B cell (primary cell): ENCODE measurements around the gene FNDC7. TPM values are rescaled to one million over a fixed set of nuclear protein-coding genes. Genes with fewer than 3 reads are reported as not detected.
A peak's percentile ranks its signal among the peaks of the same experiment; 100 is the strongest.

ENCODE experiments used
- ATAC-seq: fragments of 200-7000 bp; cut with Tn5 transposase; one replicate; pipeline ENCODE4 v1.10.0; 2021; ENCODE audit warnings: low read depth, mild to moderate bottlenecking, moderate number of reproducible peaks, moderate library complexity
- CTCF ChIA-PET: fragments of 350-600 bp; sonication (Branson Sonifier 250); formaldehyde crosslinking; loops from one replicate; lab custom pipeline; 2021; ENCODE audit warnings: antibody characterized with exemption, inconsistent platforms; lab: Charles Lee
- POLR2A ChIA-PET: fragments of 350-600 bp; sonication (Branson Sonifier 250); formaldehyde crosslinking; loops from one replicate; lab custom pipeline; 2021; ENCODE audit warnings: antibody characterized with exemption; lab: Charles Lee
- DNase-seq: peaks from one replicate; pipeline ENCODE4 v3.0.0; 2013
- H2AFZ ChIP-seq: 2 replicates; pipeline ENCODE4 v1.6.1; 2012; ENCODE audit warnings: mild to moderate bottlenecking, low read depth, low read length; ENCODE audit not compliant: insufficient read depth, poor library complexity, severe bottlenecking
- H3K27ac ChIP-seq, 2 donors: 1 replicate in 1 of 2; 2 replicates in 1 of 2; pipeline ENCODE4 v1.5.1; 2012 to 2013; ENCODE audit warnings: low read length in 2 of 2, mild to moderate bottlenecking in 2 of 2, moderate library complexity in 1 of 2
- H3K27me3 ChIP-seq, 4 experiments: fragments of 200-600 bp in 1 of 4; sonication (generic) in 1 of 4; replicated peaks in 1 of 4; 1 replicate in 2 of 4; 2 replicates in 2 of 4; pipeline versions ENCODE4 v1.6.1 to v1.7.0; 2013 to 2016; ENCODE audit warnings: low read length in 3 of 4, mild to moderate bottlenecking in 2 of 4, mixed read lengths in 1 of 4, moderate library complexity in 1 of 4; ENCODE audit not compliant: insufficient read depth in 4 of 4, control insufficient read depth in 3 of 4; ENCODE audit errors: control extremely low read depth in 1 of 4
- H3K36me3 ChIP-seq, 2 experiments: replicated peaks in 1 of 2; 1 replicate in 1 of 2; 2 replicates in 1 of 2; pipeline versions ENCODE4 v1.6.1 to v1.7.1; 2013; ENCODE audit warnings: low read length in 1 of 2; ENCODE audit not compliant: insufficient read depth in 2 of 2, control insufficient read depth in 1 of 2; ENCODE audit errors: control extremely low read depth in 1 of 2, extremely low read depth in 1 of 2
- H3K4me1 ChIP-seq, 2 donors: fragments of 200-600 bp in 1 of 2; sonication (generic) in 1 of 2; 1 replicate in 1 of 2; 2 replicates in 1 of 2; pipeline versions ENCODE4 v1.5.1 to v1.6.1; 2013 to 2017; ENCODE audit warnings: low read length in 2 of 2; ENCODE audit not compliant: control insufficient read depth in 2 of 2, insufficient read depth in 2 of 2
- H3K4me2 ChIP-seq: replicated peaks from 2 replicates; pipeline ENCODE3; 2012; ENCODE audit warnings: mild to moderate bottlenecking, low read depth, low read length; ENCODE audit not compliant: poor library complexity, severe bottlenecking
- H3K4me3 ChIP-seq, 5 experiments: fragments of 200-600 bp in 1 of 5; sonication (generic) in 1 of 5; 1 replicate in 3 of 5; 2 replicates in 2 of 5; pipeline versions ENCODE4 v1.5.1 to v1.7.0; 2011 to 2016; ENCODE audit warnings: low read length in 4 of 5, mild to moderate bottlenecking in 4 of 5, low read depth in 2 of 5, control low read depth in 1 of 5, moderate library complexity in 1 of 5; ENCODE audit not compliant: insufficient read depth in 1 of 5; ENCODE audit errors: control extremely low read depth in 1 of 5, extremely low read depth in 1 of 5
- H3K79me2 ChIP-seq: fragments of 200-600 bp; sonication (generic); one replicate; pipeline ENCODE4 v1.6.0; 2016; ENCODE audit warnings: low read length; ENCODE audit not compliant: control insufficient read depth, insufficient read depth
- H3K9ac ChIP-seq: fragments of 200-600 bp; sonication (generic); 2 replicates; pipeline ENCODE4 v1.6.1; 2017; ENCODE audit warnings: mild to moderate bottlenecking, low read length, moderate library complexity
- H3K9me3 ChIP-seq, 3 donors: one replicate each; pipeline versions ENCODE4 v1.6.1 to v1.7.1; 2013; ENCODE audit warnings: low read length in 2 of 3; ENCODE audit not compliant: control insufficient read depth in 2 of 3, insufficient read depth in 1 of 3; ENCODE audit errors: control extremely low read depth in 1 of 3
- H4K20me1 ChIP-seq: 2 replicates; pipeline ENCODE4 v1.6.0; 2012; ENCODE audit warnings: mild to moderate bottlenecking, low read length; ENCODE audit not compliant: insufficient read depth, control insufficient read depth, poor library complexity, severe bottlenecking
- H3K27ac Mint-ChIP-seq: one replicate; pipeline ENCODE4 v1.8.0; 2021; ENCODE audit warnings: mixed read lengths
- H3K27me3 Mint-ChIP-seq: one replicate; pipeline ENCODE4 v1.8.0; 2021; ENCODE audit warnings: mixed read lengths
- H3K4me1 Mint-ChIP-seq: one replicate; pipeline ENCODE4 v1.8.0; 2021; ENCODE audit warnings: mixed read lengths
- H3K4me3 Mint-ChIP-seq: one replicate; pipeline ENCODE4 v1.8.0; 2021; ENCODE audit warnings: mixed read lengths
- H3K9me3 Mint-ChIP-seq: one replicate; pipeline ENCODE4 v1.8.0; 2022; ENCODE audit warnings: mixed read lengths; ENCODE audit not compliant: insufficient read depth
- EZH2 ChIP-seq: IDR thresholded peaks from 2 replicates; pipeline ENCODE4 v1.6.1; 2012; ENCODE audit warnings: borderline replicate concordance, low read depth, mild to moderate bottlenecking, moderate library complexity, low read length; ENCODE audit not compliant: insufficient read depth, poor library complexity, severe bottlenecking
- WGBS: methylation state at CpG from one replicate; pipeline ENCODE4 v1.1.5; 2013; ENCODE audit warnings: missing lambda C conversion rate; ENCODE audit not compliant: insufficient coverage; 5-methylcytosine and 5-hydroxymethylcytosine counted together
- intact Hi-C: fragments of 100-400 bp; cut with micrococcal nuclease; formaldehyde crosslinking; loops from one replicate; pipeline ENCODE4 v1.10.0; 2022
- polyA plus RNA-seq: library from polyadenylated mRNA; depleted of rRNA; stranded (reverse); fragments of >200 nt; gene quantifications from 2 replicates; pipeline ENCODE4 v1.2.3, GENCODE V29; 2012
- total RNA-seq, 2 donors: library from RNA; stranded (reverse); fragments of 120-200 nt in 1 of 2; gene quantifications; 1 replicate in 1 of 2; 2 replicates in 1 of 2; pipeline versions ENCODE4 v1.2.3 to v1.2.4, GENCODE V29; 2013 to 2022
- TF ChIP-seq, protein P1 (sequence below): fragments of 200-600 bp; IDR thresholded peaks from one replicate; pipeline ENCODE4 v1.8.0; 2022; ENCODE audit warnings: antibody characterized with exemption, mild to moderate bottlenecking

The FNDC7 gene
- total and polyA plus RNA-seq, 2 donors (not counting 1 experiment from before 2014, with no cell fraction given) = 0.17 TPM; not detected in 1

DNA sequence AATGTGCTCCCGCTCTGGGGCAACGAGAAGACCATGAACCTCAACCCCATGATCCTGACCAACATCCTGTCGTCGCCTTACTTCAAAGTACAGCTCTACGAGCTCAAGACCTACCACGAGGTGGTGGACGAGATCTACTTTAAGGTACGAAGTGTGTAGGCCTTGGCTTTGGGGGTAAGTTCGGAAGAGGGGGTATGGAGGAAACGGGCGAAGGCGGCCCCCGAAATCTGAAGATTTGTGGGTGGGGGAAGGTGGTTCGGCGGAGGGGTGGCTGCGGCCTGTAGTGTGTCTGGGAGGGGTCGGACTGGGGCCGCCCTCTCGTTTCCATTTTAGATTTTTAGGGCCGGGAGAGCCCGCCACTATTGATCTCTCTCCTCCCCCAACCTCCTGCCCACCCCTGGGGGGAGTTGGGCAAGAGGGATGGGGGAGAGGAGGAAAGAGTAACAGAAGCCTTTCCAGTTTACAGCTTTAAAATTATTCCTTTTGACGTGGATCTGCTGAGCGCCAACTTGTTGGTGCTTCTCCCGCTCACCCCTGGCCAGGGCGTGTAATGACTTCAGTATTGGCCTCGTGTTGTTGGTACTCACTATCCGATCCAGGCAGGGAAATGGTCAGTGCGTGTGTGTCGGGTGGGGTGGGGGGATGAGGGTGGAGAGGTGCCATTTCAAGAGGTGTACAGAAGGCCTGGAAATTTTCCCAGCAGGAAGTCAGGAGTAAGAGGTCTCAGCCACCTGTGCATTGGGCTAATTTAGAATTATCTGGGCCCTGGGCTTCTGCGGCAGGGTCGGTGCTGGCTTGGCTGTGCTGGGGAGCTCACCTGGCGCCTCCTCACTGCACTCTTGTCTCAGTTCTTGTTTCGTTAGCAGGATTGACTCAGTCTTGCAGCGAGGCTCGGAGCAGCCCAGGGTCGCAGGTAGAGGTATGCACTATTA lies 19.7 kb upstream of the FNDC7 start:
- CTCF ChIA-PET = interaction anchor here (0.8 to 3.2 kb wide), 14 partner anchors 11 to 493 kb away, joined by 3 to 18 read pairs (median 6); partner anchors contain the start of genes EEIG2, HENMT1 and SLC25A24
- H3K4me1 ChIP-seq = peaks cover 21 to 35% of the 10 kb centered on the region in 2 donors
- H3K36me3 ChIP-seq = peaks cover 8 to 26% of the 10 kb centered on the region in 2 experiments

More for the DNA sequence above, 19.7 kb upstream of the FNDC7 start:
- H3K27ac ChIP-seq = peak overlapping the region; percentile 96 to 99
- H4K20me1 ChIP-seq = peaks cover 38% of the 10 kb centered on the region
- H3K4me2 ChIP-seq = peak overlapping the region; percentile 92
- Mint-ChIP-seq H3K4me1 (peaks cover 43% of the 10 kb centered on the region), H3K27me3 (no peaks in the 10 kb centered on the region), H3K4me3 (peak overlapping the region; percentile 98), H3K9me3 (no peaks in the 10 kb centered on the region), H3K27ac (peak overlapping the region; percentile 97)
- H2AFZ ChIP-seq = peak overlapping the region; percentile 95
- peak; percentile 57 for DNase-seq
- H3K27me3 ChIP-seq = no peaks in the 10 kb centered on the region
- H3K9ac ChIP-seq = peak overlapping the region; percentile 96
- no peaks in the 10 kb centered on the region for H3K9me3 ChIP-seq
- POLR2A ChIA-PET = interaction anchor here (0.6 to 3.1 kb wide), 9 partner anchors 25 to 493 kb away, joined by 3 to 45 read pairs (median 5); partner anchors contain the start of genes CLCC1, EEIG2, HENMT1 and SLC25A24
- no peak for TF ChIP-seq EZH2
- TF ChIP-seq, protein P1, sequence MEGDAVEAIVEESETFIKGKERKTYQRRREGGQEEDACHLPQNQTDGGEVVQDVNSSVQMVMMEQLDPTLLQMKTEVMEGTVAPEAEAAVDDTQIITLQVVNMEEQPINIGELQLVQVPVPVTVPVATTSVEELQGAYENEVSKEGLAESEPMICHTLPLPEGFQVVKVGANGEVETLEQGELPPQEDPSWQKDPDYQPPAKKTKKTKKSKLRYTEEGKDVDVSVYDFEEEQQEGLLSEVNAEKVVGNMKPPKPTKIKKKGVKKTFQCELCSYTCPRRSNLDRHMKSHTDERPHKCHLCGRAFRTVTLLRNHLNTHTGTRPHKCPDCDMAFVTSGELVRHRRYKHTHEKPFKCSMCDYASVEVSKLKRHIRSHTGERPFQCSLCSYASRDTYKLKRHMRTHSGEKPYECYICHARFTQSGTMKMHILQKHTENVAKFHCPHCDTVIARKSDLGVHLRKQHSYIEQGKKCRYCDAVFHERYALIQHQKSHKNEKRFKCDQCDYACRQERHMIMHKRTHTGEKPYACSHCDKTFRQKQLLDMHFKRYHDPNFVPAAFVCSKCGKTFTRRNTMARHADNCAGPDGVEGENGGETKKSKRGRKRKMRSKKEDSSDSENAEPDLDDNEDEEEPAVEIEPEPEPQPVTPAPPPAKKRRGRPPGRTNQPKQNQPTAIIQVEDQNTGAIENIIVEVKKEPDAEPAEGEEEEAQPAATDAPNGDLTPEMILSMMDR = no peak
- peak overlapping the region; percentile 84 to 93 (median 90) for H3K4me3 ChIP-seq
- WGBS = 0% methylated on average over 25 of the region's 36 CpGs
- intact Hi-C loops = loop anchor here (1.0 to 5.0 kb wide), 8 partner anchors 32 to 493 kb away; partner anchors contain the start of genes CLCC1, EEIG2, HENMT1 and SLC25A24
- ATAC-seq = peak; percentile 51
- peaks cover 59% of the 10 kb centered on the region for H3K79me2 ChIP-seq
